WTC11 (cell line): Measurements from ENCODE around the gene CADM1. TPM values are rescaled to one million over a fixed set of nuclear protein-coding genes. Genes with fewer than 3 reads are reported as not detected.

Experiments
- ATAC-seq: fragments of 200-7000 bp; cut with Tn5 transposase; 2 replicates; pipeline ENCODE4 v1.10.0; 2021; ENCODE audit warnings: mild to moderate bottlenecking, moderate library complexity
- CTCF ChIA-PET: fragments of 300-600 bp; sonication (Branson Sonifier 250); formaldehyde crosslinking; loops from one replicate; lab custom pipeline; 2021; ENCODE audit warnings: antibody characterized with exemption; lab: Charles Lee
- POLR2A ChIA-PET: fragments of 350-600 bp; sonication (Branson Sonifier 250); formaldehyde crosslinking; loops from one replicate; lab custom pipeline; 2021; ENCODE audit warnings: antibody characterized with exemption; lab: Charles Lee
- DNase-seq: peaks from one replicate; pipeline ENCODE4 v3.0.0; 2021; ENCODE audit warnings: low spot score
- H3K27ac Mint-ChIP-seq: 2 replicates; pipeline ENCODE4 v1.8.0; 2021; ENCODE audit warnings: mixed read lengths
- H3K27me3 Mint-ChIP-seq: 2 replicates; pipeline ENCODE4 v1.8.0; 2021; ENCODE audit warnings: low read depth, mild to moderate bottlenecking, moderate library complexity, mixed read lengths
- H3K36me3 Mint-ChIP-seq: 2 replicates; pipeline ENCODE4 v1.8.0; 2021; ENCODE audit warnings: mixed read lengths
- H3K4me1 Mint-ChIP-seq: 2 replicates; pipeline ENCODE4 v1.8.0; 2022; ENCODE audit warnings: mixed read lengths
- H3K4me3 Mint-ChIP-seq: 2 replicates; pipeline ENCODE4 v1.8.0; 2021; ENCODE audit warnings: mild to moderate bottlenecking, moderate library complexity, mixed read lengths
- H3K9me3 Mint-ChIP-seq: 2 replicates; pipeline ENCODE4 v1.8.0; 2021; ENCODE audit warnings: mixed read lengths
- E2F4 ChIP-seq: sonication (generic); formaldehyde crosslinking; IDR thresholded peaks from 2 replicates; pipeline ENCODE4 v1.8.1; 2022; ENCODE audit warnings: low read depth, mild to moderate bottlenecking, moderate library complexity, missing genetic modification reagents, borderline replicate concordance
- EMX1 ChIP-seq: fragments of 250-450 bp; sonication (Bioruptor Pico); IDR thresholded peaks from 2 replicates; pipeline ENCODE4 v1.8.0; 2021; ENCODE audit warnings: mild to moderate bottlenecking
- ESRRA ChIP-seq: sonication (generic); formaldehyde crosslinking; IDR thresholded peaks from 2 replicates; pipeline ENCODE4 v1.8.1; 2022; ENCODE audit warnings: mild to moderate bottlenecking, missing genetic modification reagents, borderline replicate concordance
- JUN ChIP-seq: sonication (generic); formaldehyde crosslinking; IDR thresholded peaks from 2 replicates; pipeline ENCODE4 v1.8.0; 2023; ENCODE audit warnings: mild to moderate bottlenecking, missing genetic modification reagents
- KAT7 ChIP-seq: sonication (generic); formaldehyde crosslinking; IDR thresholded peaks from 2 replicates; pipeline ENCODE4 v1.8.1; 2023; ENCODE audit warnings: missing genetic modification reagents, mild to moderate bottlenecking, borderline replicate concordance
- OVOL2 ChIP-seq: fragments of 250-450 bp; sonication (Bioruptor Pico); IDR thresholded peaks from 2 replicates; pipeline ENCODE4 v1.9.0; 2021; ENCODE audit warnings: mild to moderate bottlenecking, borderline replicate concordance
- PRRX2 ChIP-seq: fragments of 250-450 bp; sonication (Bioruptor Pico); IDR thresholded peaks from 2 replicates; pipeline ENCODE4 v1.8.0; 2021; ENCODE audit warnings: mild to moderate bottlenecking
- SMAD3 ChIP-seq: sonication (generic); formaldehyde crosslinking; IDR thresholded peaks from 2 replicates; pipeline ENCODE4 v1.8.0; 2022; ENCODE audit warnings: missing genetic modification reagents, mild to moderate bottlenecking, borderline replicate concordance
- SMAD4 ChIP-seq: sonication (generic); formaldehyde crosslinking; IDR thresholded peaks from 2 replicates; pipeline ENCODE4 v1.8.0; 2022; ENCODE audit warnings: mild to moderate bottlenecking, missing genetic modification reagents
- SP1 ChIP-seq: sonication (generic); formaldehyde crosslinking; conservative IDR thresholded peaks from 2 replicates; pipeline ENCODE4 v1.8.1; 2022; ENCODE audit warnings: missing genetic modification reagents
- TCF7 ChIP-seq: sonication (generic); formaldehyde crosslinking; IDR thresholded peaks from 2 replicates; pipeline ENCODE4 v1.8.0; 2022; ENCODE audit warnings: mild to moderate bottlenecking, low read depth, missing genetic modification reagents, moderate library complexity
- TP53 ChIP-seq: sonication (generic); formaldehyde crosslinking; IDR thresholded peaks from 2 replicates; pipeline ENCODE4 v1.8.1; 2023; ENCODE audit warnings: mild to moderate bottlenecking, missing genetic modification reagents
- ZMAT4 ChIP-seq: fragments of 250-450 bp; sonication (Bioruptor Pico); IDR thresholded peaks from 2 replicates; pipeline ENCODE4 v1.9.0; 2021; ENCODE audit warnings: mild to moderate bottlenecking
- ZNF263 ChIP-seq: sonication (generic); formaldehyde crosslinking; IDR thresholded peaks from 2 replicates; pipeline ENCODE4 v1.8.1; 2022; ENCODE audit warnings: low read depth, mild to moderate bottlenecking, moderate library complexity, missing genetic modification reagents
- ZNF281 ChIP-seq: sonication (generic); formaldehyde crosslinking; IDR thresholded peaks from 2 replicates; pipeline ENCODE4 v1.8.0; 2023; ENCODE audit warnings: mild to moderate bottlenecking, missing genetic modification reagents
- ZNF671 ChIP-seq: fragments of 250-450 bp; sonication (Bioruptor Pico); IDR thresholded peaks from 2 replicates; pipeline ENCODE4 v1.8.0; 2021; ENCODE audit warnings: mild to moderate bottlenecking
- total RNA-seq: library from RNA; stranded (reverse); gene quantifications from 3 replicates; pipeline ENCODE4 v1.2.3, GENCODE V29; 2021
- TF ChIP-seq, protein P1 (sequence below): sonication (generic); formaldehyde crosslinking; IDR thresholded peaks from 2 replicates; pipeline ENCODE4 v1.8.1; 2023; ENCODE audit warnings: mild to moderate bottlenecking, missing genetic modification reagents, borderline replicate concordance
- TF ChIP-seq, protein P2 (sequence below): sonication (generic); formaldehyde crosslinking; IDR thresholded peaks from 2 replicates; pipeline ENCODE4 v1.8.0; 2022; ENCODE audit warnings: missing genetic modification reagents
- TF ChIP-seq, protein P3 (sequence below): sonication (generic); formaldehyde crosslinking; IDR thresholded peaks from 2 replicates; pipeline ENCODE4 v1.8.1; 2023; ENCODE audit warnings: mild to moderate bottlenecking, missing genetic modification reagents
- TF ChIP-seq, protein P4 (sequence below): fragments of 250-450 bp; sonication (Bioruptor Pico); IDR thresholded peaks from 2 replicates; pipeline ENCODE4 v1.9.0; 2021; ENCODE audit warnings: moderate library complexity, mild to moderate bottlenecking, inconsistent platforms, borderline replicate concordance

Gene CADM1
- total RNA-seq, 1 experiment from 2014 or later = 26.8 TPM

DNA sequence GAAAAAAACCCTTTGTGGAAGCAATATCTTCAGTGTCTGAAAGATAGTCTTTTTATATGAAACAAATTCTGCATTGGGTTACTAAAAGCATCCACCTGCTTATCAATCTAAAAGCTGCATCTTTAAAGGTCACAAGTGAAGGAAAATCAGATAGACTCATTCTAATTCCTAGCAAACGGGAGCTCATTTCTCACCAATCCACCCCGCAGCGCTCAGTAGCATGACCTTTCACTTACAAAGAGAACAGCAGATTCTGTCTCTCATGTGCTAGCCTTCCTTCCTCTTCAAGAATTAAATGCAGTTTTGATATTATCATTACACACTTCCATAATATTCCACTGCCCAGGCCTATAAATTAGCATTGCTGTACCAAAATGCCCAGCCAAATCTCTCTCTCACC lies 212.9 kb downstream of the CADM1 start:
- no peak overlapping the region for H3K27ac Mint-ChIP-seq
- CTCF ChIA-PET = interaction anchor here (1.0 to 1.1 kb wide), 2 partner anchors 14 to 43 kb away, joined by 3 read pairs; no protein-coding TSS in a partner anchor
- no peaks in the 10 kb centered on the region for H3K36me3 Mint-ChIP-seq
- 0 out of 2 replicates have a peak, but pooled peaks cover 3% of the 10 kb centered on the region for H3K9me3 Mint-ChIP-seq
- TF ChIP-seq ESRRA (CRISPR knock-in tag) (no peak), SP1 (CRISPR knock-in tag) (no peak), PRRX2 (CRISPR knock-in tag) (no peak), KAT7 (CRISPR knock-in tag) (no peak), EMX1 (CRISPR knock-in tag) (no peak), ZNF671 (no peak), TCF7 (CRISPR knock-in tag) (no peak), TP53 (CRISPR knock-in tag) (no peak), SMAD4 (CRISPR knock-in tag) (no peak), ZMAT4 (CRISPR knock-in tag) (no peak), E2F4 (CRISPR knock-in tag) (no peak), ZNF281 (CRISPR knock-in tag) (no peak), OVOL2 (no peak), ZNF263 (CRISPR knock-in tag) (no peak), JUN (CRISPR knock-in tag) (no peak), SMAD3 (CRISPR knock-in tag) (no peak)
- TF ChIP-seq, protein P1, sequence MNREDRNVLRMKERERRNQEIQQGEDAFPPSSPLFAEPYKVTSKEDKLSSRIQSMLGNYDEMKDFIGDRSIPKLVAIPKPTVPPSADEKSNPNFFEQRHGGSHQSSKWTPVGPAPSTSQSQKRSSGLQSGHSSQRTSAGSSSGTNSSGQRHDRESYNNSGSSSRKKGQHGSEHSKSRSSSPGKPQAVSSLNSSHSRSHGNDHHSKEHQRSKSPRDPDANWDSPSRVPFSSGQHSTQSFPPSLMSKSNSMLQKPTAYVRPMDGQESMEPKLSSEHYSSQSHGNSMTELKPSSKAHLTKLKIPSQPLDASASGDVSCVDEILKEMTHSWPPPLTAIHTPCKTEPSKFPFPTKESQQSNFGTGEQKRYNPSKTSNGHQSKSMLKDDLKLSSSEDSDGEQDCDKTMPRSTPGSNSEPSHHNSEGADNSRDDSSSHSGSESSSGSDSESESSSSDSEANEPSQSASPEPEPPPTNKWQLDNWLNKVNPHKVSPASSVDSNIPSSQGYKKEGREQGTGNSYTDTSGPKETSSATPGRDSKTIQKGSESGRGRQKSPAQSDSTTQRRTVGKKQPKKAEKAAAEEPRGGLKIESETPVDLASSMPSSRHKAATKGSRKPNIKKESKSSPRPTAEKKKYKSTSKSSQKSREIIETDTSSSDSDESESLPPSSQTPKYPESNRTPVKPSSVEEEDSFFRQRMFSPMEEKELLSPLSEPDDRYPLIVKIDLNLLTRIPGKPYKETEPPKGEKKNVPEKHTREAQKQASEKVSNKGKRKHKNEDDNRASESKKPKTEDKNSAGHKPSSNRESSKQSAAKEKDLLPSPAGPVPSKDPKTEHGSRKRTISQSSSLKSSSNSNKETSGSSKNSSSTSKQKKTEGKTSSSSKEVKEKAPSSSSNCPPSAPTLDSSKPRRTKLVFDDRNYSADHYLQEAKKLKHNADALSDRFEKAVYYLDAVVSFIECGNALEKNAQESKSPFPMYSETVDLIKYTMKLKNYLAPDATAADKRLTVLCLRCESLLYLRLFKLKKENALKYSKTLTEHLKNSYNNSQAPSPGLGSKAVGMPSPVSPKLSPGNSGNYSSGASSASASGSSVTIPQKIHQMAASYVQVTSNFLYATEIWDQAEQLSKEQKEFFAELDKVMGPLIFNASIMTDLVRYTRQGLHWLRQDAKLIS (CRISPR knock-in tag) = no peak
- TF ChIP-seq, protein P2, sequence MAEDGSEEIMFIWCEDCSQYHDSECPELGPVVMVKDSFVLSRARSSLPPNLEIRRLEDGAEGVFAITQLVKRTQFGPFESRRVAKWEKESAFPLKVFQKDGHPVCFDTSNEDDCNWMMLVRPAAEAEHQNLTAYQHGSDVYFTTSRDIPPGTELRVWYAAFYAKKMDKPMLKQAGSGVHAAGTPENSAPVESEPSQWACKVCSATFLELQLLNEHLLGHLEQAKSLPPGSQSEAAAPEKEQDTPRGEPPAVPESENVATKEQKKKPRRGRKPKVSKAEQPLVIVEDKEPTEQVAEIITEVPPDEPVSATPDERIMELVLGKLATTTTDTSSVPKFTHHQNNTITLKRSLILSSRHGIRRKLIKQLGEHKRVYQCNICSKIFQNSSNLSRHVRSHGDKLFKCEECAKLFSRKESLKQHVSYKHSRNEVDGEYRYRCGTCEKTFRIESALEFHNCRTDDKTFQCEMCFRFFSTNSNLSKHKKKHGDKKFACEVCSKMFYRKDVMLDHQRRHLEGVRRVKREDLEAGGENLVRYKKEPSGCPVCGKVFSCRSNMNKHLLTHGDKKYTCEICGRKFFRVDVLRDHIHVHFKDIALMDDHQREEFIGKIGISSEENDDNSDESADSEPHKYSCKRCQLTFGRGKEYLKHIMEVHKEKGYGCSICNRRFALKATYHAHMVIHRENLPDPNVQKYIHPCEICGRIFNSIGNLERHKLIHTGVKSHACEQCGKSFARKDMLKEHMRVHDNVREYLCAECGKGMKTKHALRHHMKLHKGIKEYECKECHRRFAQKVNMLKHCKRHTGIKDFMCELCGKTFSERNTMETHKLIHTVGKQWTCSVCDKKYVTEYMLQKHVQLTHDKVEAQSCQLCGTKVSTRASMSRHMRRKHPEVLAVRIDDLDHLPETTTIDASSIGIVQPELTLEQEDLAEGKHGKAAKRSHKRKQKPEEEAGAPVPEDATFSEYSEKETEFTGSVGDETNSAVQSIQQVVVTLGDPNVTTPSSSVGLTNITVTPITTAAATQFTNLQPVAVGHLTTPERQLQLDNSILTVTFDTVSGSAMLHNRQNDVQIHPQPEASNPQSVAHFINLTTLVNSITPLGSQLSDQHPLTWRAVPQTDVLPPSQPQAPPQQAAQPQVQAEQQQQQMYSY (CRISPR knock-in tag) = no peak
- TF ChIP-seq, protein P3, sequence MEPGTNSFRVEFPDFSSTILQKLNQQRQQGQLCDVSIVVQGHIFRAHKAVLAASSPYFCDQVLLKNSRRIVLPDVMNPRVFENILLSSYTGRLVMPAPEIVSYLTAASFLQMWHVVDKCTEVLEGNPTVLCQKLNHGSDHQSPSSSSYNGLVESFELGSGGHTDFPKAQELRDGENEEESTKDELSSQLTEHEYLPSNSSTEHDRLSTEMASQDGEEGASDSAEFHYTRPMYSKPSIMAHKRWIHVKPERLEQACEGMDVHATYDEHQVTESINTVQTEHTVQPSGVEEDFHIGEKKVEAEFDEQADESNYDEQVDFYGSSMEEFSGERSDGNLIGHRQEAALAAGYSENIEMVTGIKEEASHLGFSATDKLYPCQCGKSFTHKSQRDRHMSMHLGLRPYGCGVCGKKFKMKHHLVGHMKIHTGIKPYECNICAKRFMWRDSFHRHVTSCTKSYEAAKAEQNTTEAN = no peak
- TF ChIP-seq, protein P4, sequence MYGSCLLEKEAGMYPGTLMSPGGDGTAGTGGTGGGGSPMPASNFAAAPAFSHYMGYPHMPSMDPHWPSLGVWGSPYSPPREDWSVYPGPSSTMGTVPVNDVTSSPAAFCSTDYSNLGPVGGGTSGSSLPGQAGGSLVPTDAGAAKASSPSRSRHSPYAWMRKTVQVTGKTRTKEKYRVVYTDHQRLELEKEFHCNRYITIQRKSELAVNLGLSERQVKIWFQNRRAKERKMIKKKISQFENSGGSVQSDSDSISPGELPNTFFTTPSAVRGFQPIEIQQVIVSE = no peak
- POLR2A ChIA-PET = no interaction called here
- H3K4me3 Mint-ChIP-seq = no peak overlapping the region
- peaks cover 12% of the 10 kb centered on the region for H3K4me1 Mint-ChIP-seq
- H3K27me3 Mint-ChIP-seq = no peaks in the 10 kb centered on the region; the same call in 1 of the 2 replicates
- no peak for DNase-seq
- no peak for ATAC-seq
